ENCODE measurements around the gene FGF11. TPM values are rescaled to one million over a fixed set of nuclear protein-coding genes. Genes with fewer than 3 reads are reported as not detected.
A peak's percentile ranks its signal among the peaks of the same experiment; 100 is the strongest.

Gene FGF11
- total and polyA plus RNA-seq, 2 of the 13 experiments (the other 11 are each of a cell fraction or from before 2014, with no cell fraction given) = 0.20 to 7.6 TPM

GRCh38 chr17:7394452-7395191 is 44.7 kb upstream of the FGF11 start, which contains the start of gene PLSCR3 (continued):
- TF ChIP-seq ZNF362 (CRISPR knock-in tag; IDR thresholded peaks at IDR 0.05; ENCODE audit: borderline replicate concordance) (no peak), LCORL (IDR thresholded peaks at IDR 0.05) (no peak), LCORL (CRISPR knock-in tag; IDR thresholded peaks at IDR 0.05) (no peak), NFRKB (IDR thresholded peaks at IDR 0.05) (no peak), GFI1 (CRISPR knock-in tag; IDR thresholded peaks at IDR 0.05; ENCODE audit: borderline replicate concordance) (no peak), RFXAP (CRISPR knock-in tag; IDR thresholded peaks at IDR 0.05; ENCODE audit: borderline replicate concordance) (no peak), FOXC1 (CRISPR knock-in tag; IDR thresholded peaks at IDR 0.05; ENCODE audit: borderline replicate concordance) (no peak; the same call in 1 of the 2 replicates), ZNF746 (CRISPR knock-in tag; IDR thresholded peaks at IDR 0.05) (no peak), BCL6 (CRISPR knock-in tag; IDR thresholded peaks at IDR 0.05) (no peak), NFKB2 (CRISPR knock-in tag; IDR thresholded peaks at IDR 0.05; ENCODE audit: borderline replicate concordance) (peak; percentile 74; the same call in 1 of the 2 replicates), CCDC6 (CRISPR knock-in tag; IDR thresholded peaks at IDR 0.05) (0 out of 2 replicates have a peak, but pooled peaks have one; percentile 63), TEAD2 (CRISPR knock-in tag; IDR thresholded peaks at IDR 0.05) (no peak), YY1 (IDR thresholded peaks at IDR 0.05; ENCODE audit: insufficient read depth, insufficient replicate concordance, low read depth, low read length) (peak; percentile 70), RXRA (CRISPR knock-in tag; IDR thresholded peaks at IDR 0.05) (peak; percentile 73), IRF2 (CRISPR knock-in tag; IDR thresholded peaks at IDR 0.05) (no peak), ZNF225 (CRISPR knock-in tag; IDR thresholded peaks at IDR 0.05) (0 out of 2 replicates have a peak, but pooled peaks have one; percentile 51), HES4 (CRISPR knock-in tag; IDR thresholded peaks at IDR 0.05; ENCODE audit: borderline replicate concordance) (0 out of 2 replicates have a peak, but pooled peaks have one; percentile 65), ZNF234 (CRISPR knock-in tag; conservative IDR thresholded peaks at IDR 0.05) (0 out of 2 replicates have a peak, but pooled peaks have one; percentile 41), ZNF441 (CRISPR knock-in tag; IDR thresholded peaks at IDR 0.05; ENCODE audit: borderline replicate concordance) (no peak)
- TF ChIP-seq, protein P1, sequence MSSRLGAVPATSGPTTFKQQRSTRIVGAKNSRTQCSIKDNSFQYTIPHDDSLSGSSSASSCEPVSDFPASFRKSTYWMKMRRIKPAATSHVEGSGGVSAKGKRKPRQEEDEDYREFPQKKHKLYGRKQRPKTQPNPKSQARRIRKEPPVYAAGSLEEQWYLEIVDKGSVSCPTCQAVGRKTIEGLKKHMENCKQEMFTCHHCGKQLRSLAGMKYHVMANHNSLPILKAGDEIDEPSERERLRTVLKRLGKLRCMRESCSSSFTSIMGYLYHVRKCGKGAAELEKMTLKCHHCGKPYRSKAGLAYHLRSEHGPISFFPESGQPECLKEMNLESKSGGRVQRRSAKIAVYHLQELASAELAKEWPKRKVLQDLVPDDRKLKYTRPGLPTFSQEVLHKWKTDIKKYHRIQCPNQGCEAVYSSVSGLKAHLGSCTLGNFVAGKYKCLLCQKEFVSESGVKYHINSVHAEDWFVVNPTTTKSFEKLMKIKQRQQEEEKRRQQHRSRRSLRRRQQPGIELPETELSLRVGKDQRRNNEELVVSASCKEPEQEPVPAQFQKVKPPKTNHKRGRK (CRISPR knock-in tag; IDR thresholded peaks at IDR 0.05) = no peak
- TF ChIP-seq, protein P2, sequence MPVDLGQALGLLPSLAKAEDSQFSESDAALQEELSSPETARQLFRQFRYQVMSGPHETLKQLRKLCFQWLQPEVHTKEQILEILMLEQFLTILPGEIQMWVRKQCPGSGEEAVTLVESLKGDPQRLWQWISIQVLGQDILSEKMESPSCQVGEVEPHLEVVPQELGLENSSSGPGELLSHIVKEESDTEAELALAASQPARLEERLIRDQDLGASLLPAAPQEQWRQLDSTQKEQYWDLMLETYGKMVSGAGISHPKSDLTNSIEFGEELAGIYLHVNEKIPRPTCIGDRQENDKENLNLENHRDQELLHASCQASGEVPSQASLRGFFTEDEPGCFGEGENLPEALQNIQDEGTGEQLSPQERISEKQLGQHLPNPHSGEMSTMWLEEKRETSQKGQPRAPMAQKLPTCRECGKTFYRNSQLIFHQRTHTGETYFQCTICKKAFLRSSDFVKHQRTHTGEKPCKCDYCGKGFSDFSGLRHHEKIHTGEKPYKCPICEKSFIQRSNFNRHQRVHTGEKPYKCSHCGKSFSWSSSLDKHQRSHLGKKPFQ (CRISPR knock-in tag; IDR thresholded peaks at IDR 0.05; ENCODE audit: insufficient replicate concordance) = no peak
- TF ChIP-seq, protein P3, sequence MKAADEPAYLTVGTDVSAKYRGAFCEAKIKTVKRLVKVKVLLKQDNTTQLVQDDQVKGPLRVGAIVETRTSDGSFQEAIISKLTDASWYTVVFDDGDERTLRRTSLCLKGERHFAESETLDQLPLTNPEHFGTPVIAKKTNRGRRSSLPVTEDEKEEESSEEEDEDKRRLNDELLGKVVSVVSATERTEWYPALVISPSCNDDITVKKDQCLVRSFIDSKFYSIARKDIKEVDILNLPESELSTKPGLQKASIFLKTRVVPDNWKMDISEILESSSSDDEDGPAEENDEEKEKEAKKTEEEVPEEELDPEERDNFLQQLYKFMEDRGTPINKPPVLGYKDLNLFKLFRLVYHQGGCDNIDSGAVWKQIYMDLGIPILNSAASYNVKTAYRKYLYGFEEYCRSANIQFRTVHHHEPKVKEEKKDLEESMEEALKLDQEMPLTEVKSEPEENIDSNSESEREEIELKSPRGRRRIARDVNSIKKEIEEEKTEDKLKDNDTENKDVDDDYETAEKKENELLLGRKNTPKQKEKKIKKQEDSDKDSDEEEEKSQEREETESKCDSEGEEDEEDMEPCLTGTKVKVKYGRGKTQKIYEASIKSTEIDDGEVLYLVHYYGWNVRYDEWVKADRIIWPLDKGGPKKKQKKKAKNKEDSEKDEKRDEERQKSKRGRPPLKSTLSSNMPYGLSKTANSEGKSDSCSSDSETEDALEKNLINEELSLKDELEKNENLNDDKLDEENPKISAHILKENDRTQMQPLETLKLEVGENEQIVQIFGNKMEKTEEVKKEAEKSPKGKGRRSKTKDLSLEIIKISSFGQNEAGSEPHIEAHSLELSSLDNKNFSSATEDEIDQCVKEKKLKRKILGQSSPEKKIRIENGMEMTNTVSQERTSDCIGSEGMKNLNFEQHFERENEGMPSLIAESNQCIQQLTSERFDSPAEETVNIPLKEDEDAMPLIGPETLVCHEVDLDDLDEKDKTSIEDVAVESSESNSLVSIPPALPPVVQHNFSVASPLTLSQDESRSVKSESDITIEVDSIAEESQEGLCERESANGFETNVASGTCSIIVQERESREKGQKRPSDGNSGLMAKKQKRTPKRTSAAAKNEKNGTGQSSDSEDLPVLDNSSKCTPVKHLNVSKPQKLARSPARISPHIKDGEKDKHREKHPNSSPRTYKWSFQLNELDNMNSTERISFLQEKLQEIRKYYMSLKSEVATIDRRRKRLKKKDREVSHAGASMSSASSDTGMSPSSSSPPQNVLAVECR (CRISPR knock-in tag; IDR thresholded peaks at IDR 0.05; ENCODE audit: borderline replicate concordance) = peak; percentile 51; the same call in 1 of the 2 replicates

All from HepG2 (cell line).